DND-41 (cell line): Measurements from ENCODE around the gene HES6.

Source experiments
- EZH2 ChIP-seq: IDR thresholded peaks from 3 replicates; pipeline ENCODE4 v1.6.1; 2012; ENCODE audit warnings: borderline replicate concordance, low read depth, mild to moderate bottlenecking, moderate library complexity, low read length, inconsistent platforms; ENCODE audit not compliant: severe bottlenecking
- TF ChIP-seq, protein P1 (sequence below): IDR thresholded peaks from 2 replicates; pipeline ENCODE4 v1.5.1; 2012; ENCODE audit warnings: borderline replicate concordance, low read length, moderate library complexity, mild to moderate bottlenecking; ENCODE audit not compliant: poor library complexity, severe bottlenecking; ENCODE audit errors: extremely low read depth

- TF ChIP-seq, protein P1, sequence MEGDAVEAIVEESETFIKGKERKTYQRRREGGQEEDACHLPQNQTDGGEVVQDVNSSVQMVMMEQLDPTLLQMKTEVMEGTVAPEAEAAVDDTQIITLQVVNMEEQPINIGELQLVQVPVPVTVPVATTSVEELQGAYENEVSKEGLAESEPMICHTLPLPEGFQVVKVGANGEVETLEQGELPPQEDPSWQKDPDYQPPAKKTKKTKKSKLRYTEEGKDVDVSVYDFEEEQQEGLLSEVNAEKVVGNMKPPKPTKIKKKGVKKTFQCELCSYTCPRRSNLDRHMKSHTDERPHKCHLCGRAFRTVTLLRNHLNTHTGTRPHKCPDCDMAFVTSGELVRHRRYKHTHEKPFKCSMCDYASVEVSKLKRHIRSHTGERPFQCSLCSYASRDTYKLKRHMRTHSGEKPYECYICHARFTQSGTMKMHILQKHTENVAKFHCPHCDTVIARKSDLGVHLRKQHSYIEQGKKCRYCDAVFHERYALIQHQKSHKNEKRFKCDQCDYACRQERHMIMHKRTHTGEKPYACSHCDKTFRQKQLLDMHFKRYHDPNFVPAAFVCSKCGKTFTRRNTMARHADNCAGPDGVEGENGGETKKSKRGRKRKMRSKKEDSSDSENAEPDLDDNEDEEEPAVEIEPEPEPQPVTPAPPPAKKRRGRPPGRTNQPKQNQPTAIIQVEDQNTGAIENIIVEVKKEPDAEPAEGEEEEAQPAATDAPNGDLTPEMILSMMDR: no peak
- no peak for TF ChIP-seq EZH2
Measured at GRCh38 chr2:238190445-238190844, 49.4 kb downstream of the HES6 start.
